ENCODE data around the gene ATP5PD.

DNA sequence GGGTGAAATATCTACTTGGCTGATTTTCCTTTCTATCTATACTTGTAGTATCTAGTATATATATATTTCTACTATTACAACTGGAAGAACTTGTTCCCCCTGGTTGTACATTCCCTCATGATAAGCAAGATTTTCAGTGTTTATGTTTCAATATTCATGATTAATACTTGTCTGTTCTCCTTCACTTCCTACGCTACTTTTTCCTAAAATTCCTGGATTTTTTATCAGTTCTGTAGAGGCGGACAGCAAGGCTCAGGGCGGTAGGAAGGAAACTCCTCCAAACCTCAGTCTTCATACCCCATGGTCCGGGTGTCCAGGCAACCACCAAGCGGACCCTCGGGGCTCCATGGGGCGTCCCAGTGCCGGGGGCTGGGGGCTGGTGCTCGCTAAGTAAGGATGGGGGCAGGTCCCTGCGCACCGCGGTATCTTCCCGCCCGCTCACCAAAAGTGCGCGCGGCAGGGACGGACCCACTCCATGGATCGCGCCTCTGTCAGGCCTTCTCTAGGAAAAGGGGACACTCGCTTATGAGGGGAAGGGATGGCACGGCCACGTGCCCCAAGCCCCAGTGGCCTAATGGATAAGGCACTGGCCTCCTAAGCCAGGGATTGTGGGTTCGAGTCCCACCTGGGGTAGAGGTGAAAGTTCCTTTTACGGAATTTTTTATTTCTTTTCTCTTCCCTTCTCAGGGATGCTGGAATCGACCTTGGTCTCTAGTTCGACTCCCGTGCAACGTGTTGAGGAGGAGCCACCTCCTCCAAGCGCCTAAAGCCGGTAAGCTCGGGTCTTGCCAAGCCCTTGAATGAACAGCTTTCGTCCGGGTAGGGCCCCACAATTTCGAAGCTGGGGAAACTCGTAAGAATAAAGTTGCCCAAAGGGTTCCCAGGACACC, 13.2 kb downstream of the ATP5PD start:
- TF ChIP-seq POLR2A (IDR thresholded peaks at IDR 0.05; ENCODE audit: low read depth, low read length) (no peak), POLR2AphosphoS5 (IDR thresholded peaks at IDR 0.05; ENCODE audit: low read depth, low read length) (no peak), POU2F2 (IDR thresholded peaks at IDR 0.05; ENCODE audit: low read depth, low read length) (no peak), SPI1 (IDR thresholded peaks at IDR 0.05; ENCODE audit: low read depth, low read length) (no peak), PAX5 (IDR thresholded peaks at IDR 0.05; ENCODE audit: insufficient read depth, low read length, severe bottlenecking) (no peak)
